ENCODE results near the gene PRPF19. TPM values are rescaled to one million over a fixed set of nuclear protein-coding genes. Genes with fewer than 3 reads are reported as not detected.

Gene PRPF19
- polyA plus RNA-seq, 1 of the 3 experiments (the other 2 are of a cell fraction) = 58.9 TPM

GRCh38 chr11:60851327-60852104 lies 54.9 kb downstream of the PRPF19 start:
- Histone ChIP-seq H3K9me3 (no peaks in the 10 kb centered on the region), H3K27me3 (ENCODE audit: insufficient read depth) (no peaks in the 10 kb centered on the region), H3K9ac (no peak overlapping the region), H3K9me2 (no peaks in the 10 kb centered on the region), H3K4me3 (ENCODE audit: low read depth in 2 of 2, low read length in 1 of 2) (no peak overlapping the region), H2AFZ (ENCODE audit: low read depth) (no peak overlapping the region), H3K79me2 (ENCODE audit: insufficient read depth) (peaks cover 2% of the 10 kb centered on the region; the same call in 1 of the 2 replicates), H3K4me2 (no peak overlapping the region), H3K36me3 (replicated peaks in 1 of 2; ENCODE audit: control insufficient read depth in 1 of 2, insufficient read depth in 2 of 2, low read length in 1 of 2) (peaks cover 0 to 37% of the 10 kb centered on the region in 2 experiments), H4K20me1 (ENCODE audit: insufficient read depth) (no peaks in the 10 kb centered on the region), H3F3A (replicated peaks; ENCODE audit: insufficient read depth) (no peaks in the 10 kb centered on the region), H3K27ac (ENCODE audit: low read depth in 2 of 2, low read length in 1 of 2) (no peak overlapping the region), H3K4me1 (ENCODE audit: control insufficient read depth in 1 of 2, insufficient read depth in 2 of 2, low read depth in 1 of 2, low read length in 1 of 2) (no peaks in the 10 kb centered on the region)
- no peak for DNase-seq
- no peak for TF ChIP-seq IRF3 (IDR thresholded peaks at IDR 0.05; ENCODE audit: low read depth, low read length)
- TF ChIP-seq RXRA (IDR thresholded peaks at IDR 0.05; ENCODE audit: borderline replicate concordance, low read depth) = no peak
- TF ChIP-seq MEF2A (IDR thresholded peaks at IDR 0.05; ENCODE audit: borderline replicate concordance, low read depth) = no peak
- WGBS (ENCODE audit: low lambda C conversion rate) = 93% methylated on average over 17 of the region's 17 CpGs
- POLR2A ChIA-PET = interaction anchor here (0.6 kb wide), 1 partner anchor 1291 kb away, joined by 3 read pairs; no protein-coding TSS in a partner anchor
- CTCF ChIA-PET = interaction anchor here (1.1 to 2.4 kb wide), 4 partner anchors 20 to 48 kb away, joined by 3 to 11 read pairs (median 6); no protein-coding TSS in a partner anchor

GRCh38 chr11:60849641-60850520 lies 56.5 kb downstream of the PRPF19 start:
- no peak overlapping the region for H2AFZ ChIP-seq (ENCODE audit: low read depth)
- 87% methylated on average over 14 of the region's 29 CpGs for WGBS (ENCODE audit: low lambda C conversion rate)
- no peak overlapping the region for H3K9ac ChIP-seq
- H3K27ac ChIP-seq (ENCODE audit: low read depth in 2 of 2, low read length in 1 of 2) = no peak overlapping the region
- TF ChIP-seq TCF12 (IDR thresholded peaks at IDR 0.05) (no peak), PBX3 (IDR thresholded peaks at IDR 0.05) (no peak), FOSL2 (IDR thresholded peaks at IDR 0.05; ENCODE audit: borderline replicate concordance, low read depth) (no peak)
- ChIA-PET POLR2A (no interaction called here), CTCF (interaction anchor here (0.8 to 2.4 kb wide), 4 partner anchors 10 to 50 kb away, joined by 3 to 11 read pairs (median 6); no protein-coding TSS in a partner anchor)
- no peak overlapping the region for H3K4me2 ChIP-seq
- peaks cover 0 to 41% of the 10 kb centered on the region in 2 experiments for H3K36me3 ChIP-seq (replicated peaks in 1 of 2; ENCODE audit: control insufficient read depth in 1 of 2, insufficient read depth in 2 of 2, low read length in 1 of 2)
- H3K79me2 ChIP-seq (ENCODE audit: insufficient read depth) = peaks cover 14% of the 10 kb centered on the region; the same call in 1 of the 2 replicates
- no peaks in the 10 kb centered on the region; the same call in 1 of the 2 replicates for H4K20me1 ChIP-seq (ENCODE audit: insufficient read depth)
- H3K4me3 ChIP-seq (ENCODE audit: low read depth in 2 of 2, low read length in 1 of 2) = no peak overlapping the region
- H3K27me3 ChIP-seq (ENCODE audit: insufficient read depth) = no peaks in the 10 kb centered on the region
- no peak for DNase-seq
- H3K9me3 ChIP-seq = no peaks in the 10 kb centered on the region
- H3F3A ChIP-seq (replicated peaks; ENCODE audit: insufficient read depth) = no peaks in the 10 kb centered on the region
- H3K4me1 ChIP-seq (ENCODE audit: control insufficient read depth in 1 of 2, insufficient read depth in 2 of 2, low read depth in 1 of 2, low read length in 1 of 2) = peaks cover 0 to 8% of the 10 kb centered on the region in 2 experiments; a peak in 2 of 4 replicates
- no peaks in the 10 kb centered on the region for H3K9me2 ChIP-seq
